Measurements from ENCODE around the gene CHD6.

CHD6 gene

DNA sequence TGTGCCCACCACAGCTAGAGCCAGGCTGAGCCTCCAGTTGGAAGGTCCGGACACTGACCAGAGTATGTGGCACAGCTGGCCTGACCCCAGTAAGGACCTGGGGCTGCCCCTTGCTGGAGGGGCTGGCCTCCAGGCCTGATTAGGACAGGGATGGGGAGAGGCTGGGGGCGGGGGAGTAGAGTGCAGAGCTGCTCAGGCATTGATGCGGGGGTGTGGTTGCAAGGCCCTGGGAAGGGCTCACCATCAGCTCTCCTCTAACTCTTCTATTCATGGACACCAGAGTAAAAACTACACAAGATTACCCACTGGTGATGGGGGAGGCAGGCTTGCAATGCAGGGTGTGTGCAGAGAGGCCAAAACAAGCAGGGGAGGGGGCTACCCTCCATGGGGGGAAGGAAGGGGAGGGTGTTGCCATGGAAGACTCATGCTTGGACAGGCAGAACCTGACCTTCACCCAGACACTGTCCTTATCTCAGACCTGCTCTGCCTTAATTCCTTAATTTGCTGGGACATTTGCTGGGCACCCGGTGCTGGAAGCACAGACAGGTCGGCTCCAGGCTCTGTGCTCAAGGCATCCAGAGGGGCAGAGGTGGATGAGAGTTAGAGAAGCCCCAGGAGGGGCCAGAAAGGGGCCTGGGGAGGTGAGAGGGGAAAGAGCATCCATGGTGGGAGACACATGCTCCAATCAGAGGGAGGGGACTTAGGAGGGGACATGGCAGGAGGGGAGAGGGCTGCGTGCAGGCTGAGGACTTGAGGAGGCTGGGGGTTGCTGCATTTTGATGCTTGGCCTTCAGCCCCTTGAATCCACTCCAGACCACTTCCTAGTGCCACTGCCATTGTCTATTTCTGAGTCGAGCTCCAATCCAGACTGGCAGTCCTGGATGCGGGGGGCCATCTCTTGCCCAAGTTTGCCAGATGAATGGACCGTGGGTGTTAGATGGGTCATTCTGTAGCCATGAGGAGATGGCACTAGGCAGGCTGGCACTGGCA is 244.0 kb downstream of the CHD6 start:
- no peak for FAIRE-seq

DNA sequence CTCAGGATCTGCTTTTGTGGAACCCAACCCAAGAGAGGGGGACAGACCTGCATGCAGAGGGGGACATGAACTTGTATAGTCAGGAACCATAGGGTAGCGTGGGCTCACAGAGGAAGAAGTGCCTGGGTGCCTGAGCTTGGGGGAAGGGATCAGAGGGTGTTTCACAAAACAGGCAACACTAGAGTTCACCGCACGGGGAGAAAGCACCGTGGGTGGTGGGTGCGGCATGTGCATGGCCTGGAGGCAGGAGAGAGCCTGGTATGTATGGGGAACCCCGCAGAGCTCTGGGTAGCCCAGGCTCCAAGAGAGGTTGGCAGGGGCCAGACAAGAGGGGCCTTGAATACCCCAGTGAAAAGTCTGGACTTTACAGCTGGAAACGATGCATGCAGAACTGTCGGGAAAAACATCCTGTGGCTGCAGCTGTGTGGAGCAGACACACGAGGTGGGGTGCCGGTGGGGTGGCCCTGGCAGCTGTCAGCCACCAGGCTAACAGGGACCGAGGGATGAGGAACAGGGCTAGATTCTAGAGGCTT is 244.9 kb downstream of the CHD6 start:
- DNase-seq (ENCODE audit: low spot score), result no peak

More for the DNA sequence above, 244.0 kb downstream of the CHD6 start:
- no peak for DNase-seq (ENCODE audit: low spot score)

DNA sequence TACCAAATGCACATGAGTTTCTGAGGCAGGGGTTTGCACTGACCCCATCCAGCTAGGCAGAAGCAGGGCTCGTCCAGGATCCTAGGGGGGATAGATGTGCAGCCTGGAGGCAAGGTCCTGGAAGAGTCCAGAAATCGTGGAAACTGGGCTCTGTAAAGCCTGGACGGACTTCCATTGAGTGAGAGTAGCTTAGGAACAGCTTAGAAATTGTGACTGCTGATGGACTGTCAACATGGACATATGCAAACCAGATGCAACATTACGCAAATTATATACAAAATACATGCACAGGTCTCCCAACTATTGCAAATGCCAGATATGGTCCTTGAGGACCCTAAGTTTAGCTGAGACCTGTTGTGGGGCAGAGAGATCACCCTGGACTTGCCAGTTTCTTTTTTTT is 246.8 kb downstream of the CHD6 start:
- FAIRE-seq, result no peak
- no peak for DNase-seq (ENCODE audit: low spot score)

More for the DNA sequence above, 244.9 kb downstream of the CHD6 start:
- no peak for FAIRE-seq

DNA sequence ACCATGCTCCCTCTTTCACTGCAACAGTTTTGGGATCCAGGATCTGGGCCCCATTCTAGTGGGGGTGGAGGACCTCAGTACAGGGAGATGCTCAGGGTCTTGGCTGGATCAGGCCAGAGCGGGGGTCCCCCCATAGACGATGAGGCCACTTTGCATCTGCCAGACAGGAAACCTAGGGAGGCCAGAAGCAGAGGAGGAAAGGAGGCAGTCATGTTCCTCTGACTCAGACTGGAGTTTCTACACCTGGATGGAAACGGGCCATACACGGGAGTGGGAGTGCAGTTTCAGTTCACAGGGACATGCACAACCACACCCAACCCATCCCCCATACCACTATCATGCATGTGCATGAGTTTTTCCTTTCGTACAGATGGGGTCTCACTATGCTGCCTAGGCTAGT is 248.0 kb downstream of the CHD6 start:
- DNase-seq (ENCODE audit: low spot score) (no peak), FAIRE-seq (no peak)

DNA sequence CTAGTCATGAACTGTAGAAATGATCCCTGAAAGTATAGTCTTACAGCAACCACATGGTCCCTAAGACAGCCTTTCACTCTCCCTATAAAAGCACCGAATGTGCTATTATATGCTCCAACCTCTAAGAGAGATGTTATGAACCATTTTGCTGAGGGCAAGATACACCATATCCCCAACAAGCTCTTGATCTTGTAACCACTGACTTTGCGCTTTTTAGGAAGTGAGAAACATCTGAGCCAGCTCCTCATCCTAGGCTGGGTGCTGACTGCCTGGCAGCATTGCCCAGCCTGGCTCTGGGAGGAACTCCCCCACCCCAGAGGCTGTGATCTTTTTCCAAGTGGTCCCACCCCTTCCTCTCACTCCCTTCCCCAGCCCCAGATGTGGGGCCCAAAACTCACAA is 248.5 kb downstream of the CHD6 start:
- DNase-seq (ENCODE audit: low spot score) (no peak), FAIRE-seq (no peak)

DNA sequence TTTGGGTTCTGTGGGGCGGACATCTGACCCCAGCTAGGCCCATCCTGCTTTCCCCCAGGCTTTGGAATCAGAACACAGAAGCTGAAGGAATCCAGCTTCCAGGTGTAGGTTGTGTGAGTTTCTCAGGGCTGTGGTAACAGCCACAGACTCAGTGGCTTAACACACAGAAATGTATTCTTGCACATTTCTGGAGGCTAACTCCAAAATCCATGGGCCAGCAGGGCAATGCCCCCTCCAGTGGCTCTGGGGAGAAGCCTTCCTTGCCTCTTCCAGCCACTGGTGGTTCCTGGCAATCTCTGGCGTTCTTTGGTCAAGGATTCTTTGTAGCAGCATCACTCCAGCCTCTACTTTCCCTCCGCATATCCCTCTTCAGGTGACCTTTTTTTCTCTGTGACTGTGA is 250.2 kb downstream of the CHD6 start:
- no peak for FAIRE-seq
- no peak for DNase-seq (ENCODE audit: low spot score)

DNA sequence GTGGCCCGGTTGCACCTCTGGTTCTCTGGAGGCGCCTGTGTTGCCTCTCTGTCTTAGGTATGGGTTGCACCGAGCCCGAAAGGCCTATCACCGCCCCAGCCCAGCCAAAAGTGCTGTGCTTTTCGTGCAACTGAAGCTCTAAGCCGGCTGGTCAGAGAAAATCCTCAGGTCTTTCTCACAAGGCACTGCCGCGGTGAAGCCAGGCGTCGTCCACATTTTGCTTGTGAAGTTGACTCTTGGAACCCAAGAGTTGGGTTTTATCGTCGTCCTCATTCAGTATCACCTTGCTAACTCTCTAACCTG is 250.8 kb downstream of the CHD6 start:
- no peak for DNase-seq (ENCODE audit: low spot score)
- FAIRE-seq, result no peak

DNA sequence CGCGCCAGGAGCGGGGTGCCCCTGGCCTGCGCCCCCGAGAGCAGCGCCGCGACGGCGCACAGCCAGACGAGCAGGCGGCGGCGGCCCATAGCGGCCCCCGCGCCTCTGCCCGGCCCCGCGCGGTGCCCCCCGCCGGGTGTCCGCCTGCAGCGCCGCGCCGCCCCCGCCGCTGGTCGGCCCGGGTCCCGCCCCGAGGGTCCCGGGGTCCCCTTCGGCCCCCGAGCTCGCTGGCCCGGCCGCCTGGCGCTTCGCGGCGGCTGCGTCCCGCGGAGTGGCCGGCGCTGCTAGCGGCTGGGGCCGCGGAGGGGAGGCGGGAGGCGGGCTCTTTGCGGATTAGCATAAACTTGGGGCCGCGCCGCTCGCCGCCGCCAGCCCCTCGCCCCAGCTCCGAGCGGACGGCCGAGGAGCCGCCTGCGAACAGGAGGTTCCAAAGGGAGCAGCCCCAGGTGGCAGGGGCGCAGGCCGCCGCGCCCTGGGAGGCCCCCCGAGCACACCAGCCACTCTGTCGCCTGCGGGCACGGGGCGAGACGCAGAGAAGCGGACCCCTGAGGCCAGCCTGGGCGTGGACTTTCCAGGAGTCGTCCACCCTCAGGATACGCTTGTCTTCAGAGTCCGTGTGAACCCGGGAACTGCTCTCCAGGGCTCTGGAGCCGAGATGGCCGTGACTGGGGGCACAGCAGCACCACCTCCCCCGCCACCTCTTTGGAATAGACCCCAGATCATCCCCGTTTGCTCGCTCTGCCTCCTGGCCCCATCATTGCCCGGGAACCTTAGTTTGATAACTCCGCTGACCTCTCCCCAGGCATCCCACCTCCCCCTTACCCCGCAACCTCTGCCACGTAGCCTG is 251.4 kb downstream of the CHD6 start, which contains the start of gene EMILIN3:
Gene EMILIN3 (minus strand): TSS at position 273 of the 847 bp plus-strand sequence. CDS start 184 bp downstream, at position 89.
- no peak for FAIRE-seq
- no peak for DNase-seq (ENCODE audit: low spot score)

DNA sequence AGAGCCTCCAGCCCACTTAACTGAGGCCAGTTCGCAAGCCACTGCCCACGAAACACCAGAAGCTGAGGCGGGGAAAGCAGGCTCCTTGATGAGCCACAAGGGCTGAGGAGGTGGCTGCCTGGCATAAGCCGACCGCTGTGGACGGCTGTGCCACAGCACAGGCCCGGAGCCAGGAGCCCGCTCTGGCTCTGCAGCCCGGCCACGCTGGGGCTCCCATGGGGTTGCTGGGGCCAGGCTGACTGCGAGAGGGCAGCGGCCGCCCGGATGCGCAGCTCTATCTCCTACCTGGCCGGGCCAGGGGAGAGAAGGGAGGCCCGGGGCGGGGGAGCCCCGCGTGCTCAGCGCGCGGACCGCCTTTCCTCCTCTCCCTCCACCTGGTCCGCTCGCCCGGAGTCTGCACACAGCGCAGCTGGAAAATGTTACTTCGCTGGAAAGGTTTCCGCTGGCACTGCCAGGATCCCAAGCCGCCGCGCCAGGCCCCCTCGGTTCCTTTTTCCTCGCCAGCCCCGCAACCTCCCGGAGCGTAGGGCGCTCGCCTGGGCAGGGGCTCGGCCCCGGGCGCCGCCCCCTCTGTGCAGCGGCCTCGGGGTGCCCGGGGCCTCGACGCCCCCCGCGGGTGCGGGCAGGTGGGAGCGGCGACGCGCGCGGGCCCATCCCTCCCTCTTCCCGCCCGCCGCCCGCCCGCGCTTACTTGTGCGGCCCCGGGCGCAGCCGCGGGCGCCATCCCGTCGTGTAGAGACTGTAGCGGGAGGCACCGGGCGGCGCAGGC is 252.2 kb downstream of the CHD6 start:
- FAIRE-seq, result no peak
- no peak for DNase-seq (ENCODE audit: low spot score)

DNA sequence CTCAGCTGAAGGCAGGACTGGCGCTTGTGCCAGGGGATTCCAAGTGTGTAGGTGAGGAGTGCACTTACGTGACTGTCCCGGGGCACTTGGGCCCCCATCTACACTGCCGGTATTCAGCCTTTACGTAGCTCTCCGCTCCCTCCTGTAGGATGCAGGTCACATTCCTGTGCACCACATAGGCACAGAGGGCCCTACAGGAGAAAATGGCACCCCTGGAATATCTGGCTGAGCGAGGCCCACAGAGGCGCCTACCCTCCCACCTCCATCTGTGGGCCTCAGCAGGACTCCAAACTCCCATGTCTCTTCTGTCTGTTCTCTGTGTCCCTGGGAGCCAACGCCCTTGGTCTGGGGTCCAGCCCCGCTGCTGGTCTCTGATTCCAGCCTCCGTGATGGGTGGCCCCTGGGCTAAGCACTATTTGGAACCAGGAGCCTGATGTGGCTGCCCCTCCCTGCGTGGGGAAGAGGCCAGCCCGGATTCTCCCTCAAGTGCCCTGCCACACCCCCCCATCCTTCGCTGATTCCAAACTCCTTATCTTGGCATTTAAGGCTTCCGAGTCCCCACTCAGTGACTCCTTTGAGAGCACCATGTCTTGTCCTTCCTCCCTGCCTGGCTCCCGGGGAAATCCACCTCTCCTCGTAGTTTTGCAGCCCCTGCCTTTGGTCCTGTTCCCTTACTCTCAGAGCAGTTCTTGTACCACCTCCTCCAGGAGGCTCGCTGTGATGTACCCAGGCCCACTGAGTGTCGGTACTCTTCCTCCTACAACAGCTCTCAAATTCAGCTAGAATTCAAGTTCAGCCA is 253.0 kb downstream of the CHD6 start:
- FAIRE-seq, result no peak
- no peak for DNase-seq (ENCODE audit: low spot score)

DNA sequence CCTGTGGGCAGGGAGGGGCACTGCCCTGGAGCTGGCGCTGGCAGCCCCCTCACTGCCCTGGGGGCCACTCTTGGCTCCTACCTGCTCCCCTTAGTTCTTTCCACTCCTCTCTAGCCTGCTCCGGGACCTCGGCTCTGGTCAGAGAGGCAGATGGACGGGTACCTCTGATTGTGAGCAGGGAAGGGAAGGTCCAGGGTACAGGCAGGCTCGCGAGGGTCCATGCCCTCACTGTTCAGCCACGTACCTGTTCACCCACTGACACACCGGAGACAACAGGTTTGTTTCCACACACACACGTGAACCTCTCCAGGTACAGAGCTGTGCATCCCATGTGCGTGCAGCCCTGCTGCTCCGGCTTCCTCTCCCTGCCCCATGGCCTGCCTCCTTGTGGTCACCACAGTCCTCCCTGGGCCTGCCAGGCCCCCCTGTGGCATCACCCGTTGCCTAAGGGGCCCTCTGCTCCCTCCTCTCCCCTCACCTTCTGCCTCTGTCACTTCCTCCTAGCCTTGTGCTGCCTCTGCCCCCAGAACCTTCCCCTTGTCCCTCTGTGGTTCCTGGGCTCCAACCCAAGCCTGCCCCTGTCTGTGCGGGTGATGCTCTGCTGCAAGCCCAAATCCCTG is 253.8 kb downstream of the CHD6 start:
- no peak for DNase-seq (ENCODE audit: low spot score)

DNA sequence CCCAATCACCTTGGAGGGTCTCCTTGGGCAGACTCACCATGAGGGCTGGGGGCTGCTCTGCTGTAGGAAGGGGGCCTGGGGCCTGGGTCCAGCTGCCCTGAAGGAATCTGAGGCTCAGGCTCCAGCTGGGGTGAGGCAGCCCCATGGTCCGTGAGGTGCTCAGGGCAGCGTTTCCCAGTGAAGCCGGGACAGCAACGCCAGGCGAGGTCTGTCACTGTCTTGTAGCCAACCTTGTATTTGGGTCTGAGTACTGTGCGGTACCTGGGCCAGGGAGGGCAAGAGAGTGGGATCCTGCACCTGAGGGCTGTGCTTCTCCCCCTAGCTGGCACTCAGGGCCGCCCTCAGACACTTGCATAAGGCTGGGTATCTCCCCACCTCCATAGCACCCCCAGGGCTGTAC is 254.6 kb downstream of the CHD6 start:
- FAIRE-seq (no peak), DNase-seq (ENCODE audit: low spot score) (no peak)

More for the DNA sequence above, 253.8 kb downstream of the CHD6 start:
- no peak for FAIRE-seq

DNA sequence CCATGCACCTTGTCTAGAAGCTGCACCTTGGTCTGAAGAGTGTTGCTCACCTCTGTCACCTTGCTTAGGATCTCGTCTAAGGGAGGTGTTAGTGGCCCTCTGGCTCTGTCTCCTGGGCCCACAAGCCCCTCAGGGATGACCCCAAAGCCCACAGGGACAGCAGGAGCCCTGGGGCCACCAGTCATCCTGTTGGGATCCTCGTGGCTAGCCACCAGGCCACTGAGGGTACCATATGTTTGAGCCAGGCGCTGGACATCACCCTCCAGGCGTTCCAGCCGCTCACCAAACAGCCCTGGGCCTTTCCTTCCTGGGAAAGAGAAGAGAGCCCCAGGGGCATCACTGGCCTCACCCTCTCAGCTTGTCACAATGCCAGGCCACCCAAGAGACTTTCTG is 255.4 kb downstream of the CHD6 start:
- FAIRE-seq, result no peak
- DNase-seq (ENCODE audit: low spot score), result no peak

DNA sequence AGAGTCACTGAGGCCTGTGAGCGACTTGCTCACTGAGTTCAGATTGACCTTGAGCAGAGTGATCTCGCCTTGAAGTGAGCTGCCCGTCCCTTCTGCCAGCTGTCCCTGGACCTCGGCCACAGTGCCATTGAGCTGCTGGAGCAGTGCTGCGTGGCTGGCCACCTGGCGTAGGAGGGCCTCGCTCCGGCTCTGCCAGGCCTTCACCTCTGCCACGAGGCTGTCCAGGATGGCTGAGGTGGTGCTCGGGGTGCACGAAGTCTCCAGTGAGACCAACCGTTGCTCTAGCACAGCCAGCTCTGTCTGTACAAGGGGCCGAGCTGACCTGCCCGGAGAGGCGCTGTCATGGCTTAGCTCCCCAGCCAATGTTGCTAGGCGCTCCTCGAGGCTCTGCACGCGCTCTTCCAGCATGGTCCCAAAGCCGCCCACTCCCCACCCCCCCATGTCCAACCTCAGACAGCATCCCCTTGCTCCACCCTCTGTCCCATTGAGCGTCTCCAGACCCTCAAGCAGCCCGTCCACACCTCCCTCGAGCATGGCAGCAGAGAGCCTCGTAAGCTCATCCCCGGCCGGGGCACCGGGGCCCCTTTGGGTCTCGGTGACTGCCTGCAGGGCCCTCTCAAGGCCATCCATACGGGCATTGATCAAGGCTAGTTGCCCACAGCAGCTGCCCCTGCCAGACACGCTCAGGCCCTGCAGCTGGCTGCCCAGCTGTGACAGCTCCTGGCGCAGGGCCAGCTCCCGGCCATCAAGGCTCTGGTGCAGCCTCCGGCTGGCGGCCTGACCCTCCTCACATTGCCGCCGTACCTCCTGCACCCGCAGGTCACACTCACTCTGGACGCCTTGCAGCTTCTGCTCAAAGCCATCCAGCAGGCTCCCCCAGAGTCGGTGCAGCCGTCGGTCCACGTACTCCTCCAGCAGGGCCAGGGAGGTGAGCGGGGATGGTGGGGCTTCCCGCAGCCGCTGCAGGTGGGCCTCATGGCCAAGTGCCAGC is 256.1 kb downstream of the CHD6 start:
- DNase-seq (ENCODE audit: low spot score) (no peak), FAIRE-seq (no peak)

DNA sequence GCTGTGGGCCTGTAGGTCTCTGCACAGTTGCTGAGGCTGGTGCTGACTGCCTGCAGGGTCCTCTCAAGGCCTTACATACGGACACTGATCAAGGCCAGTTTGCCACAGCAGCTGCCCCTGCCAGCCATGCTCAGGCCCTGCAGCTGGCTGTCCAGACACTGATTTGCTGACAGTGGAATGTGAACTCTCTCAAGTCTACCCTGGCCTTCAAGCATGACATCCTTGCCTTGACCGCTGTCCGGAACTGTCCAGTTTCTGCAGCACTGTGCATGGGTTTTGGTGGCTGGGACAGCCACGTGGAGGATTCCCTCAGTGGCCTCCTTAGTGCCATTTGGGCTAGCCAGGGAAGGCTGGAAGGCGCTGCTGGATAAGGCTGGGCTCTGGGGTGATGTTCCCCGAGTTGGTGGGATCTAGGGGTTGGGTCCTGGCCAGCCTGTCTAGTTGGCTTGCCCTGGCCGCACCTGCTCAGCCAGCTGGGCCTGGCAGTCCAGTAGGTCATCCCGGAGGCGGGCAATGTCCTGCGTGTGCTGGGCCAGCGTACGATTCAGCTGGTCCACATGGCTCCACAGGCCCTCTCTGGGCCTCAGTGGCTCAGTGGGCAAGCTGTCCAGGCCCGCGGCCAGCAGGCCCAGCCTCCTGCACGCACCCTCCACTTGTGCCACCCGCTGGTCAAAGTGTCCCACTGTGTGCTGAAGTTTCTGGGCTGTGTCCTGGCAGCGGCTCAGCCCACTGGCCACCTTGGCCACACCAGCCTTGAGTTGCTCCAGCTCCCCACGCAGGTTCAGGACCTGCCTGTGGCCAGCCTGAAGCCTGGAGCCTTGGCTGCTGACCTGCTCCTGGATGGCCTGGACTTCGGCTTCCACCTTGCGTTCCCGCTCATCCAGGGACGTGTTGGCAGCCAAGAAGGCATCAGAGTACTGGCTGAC is 257.1 kb downstream of the CHD6 start:
- DNase-seq (ENCODE audit: low spot score) (no peak), FAIRE-seq (no peak)

DNA sequence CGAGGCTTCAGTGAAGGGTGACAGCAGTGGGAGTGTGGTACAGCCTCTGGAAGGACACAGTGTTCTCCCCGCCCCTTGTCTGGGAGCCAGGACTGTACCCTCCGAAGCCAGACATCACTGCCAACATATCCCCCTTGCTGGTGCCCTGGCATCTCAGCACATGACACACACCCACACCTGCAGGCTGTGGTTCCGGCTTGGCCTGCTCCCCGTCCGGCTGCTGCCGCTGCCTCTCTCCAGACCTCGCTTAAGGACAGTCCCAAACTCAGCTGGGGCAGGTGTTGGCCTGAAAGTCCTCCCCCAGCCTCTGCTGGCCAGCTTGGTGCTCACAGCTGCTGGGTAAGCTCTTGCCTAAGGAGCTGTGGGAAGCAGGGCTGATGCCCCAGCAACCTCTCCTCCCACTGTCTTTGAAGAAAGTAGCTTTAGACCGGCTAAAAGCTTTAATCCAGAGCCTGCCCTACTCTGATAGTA is 258.6 kb downstream of the CHD6 start:
- DNase-seq (ENCODE audit: low spot score), result no peak
- peak; percentile 58 for FAIRE-seq

DNA sequence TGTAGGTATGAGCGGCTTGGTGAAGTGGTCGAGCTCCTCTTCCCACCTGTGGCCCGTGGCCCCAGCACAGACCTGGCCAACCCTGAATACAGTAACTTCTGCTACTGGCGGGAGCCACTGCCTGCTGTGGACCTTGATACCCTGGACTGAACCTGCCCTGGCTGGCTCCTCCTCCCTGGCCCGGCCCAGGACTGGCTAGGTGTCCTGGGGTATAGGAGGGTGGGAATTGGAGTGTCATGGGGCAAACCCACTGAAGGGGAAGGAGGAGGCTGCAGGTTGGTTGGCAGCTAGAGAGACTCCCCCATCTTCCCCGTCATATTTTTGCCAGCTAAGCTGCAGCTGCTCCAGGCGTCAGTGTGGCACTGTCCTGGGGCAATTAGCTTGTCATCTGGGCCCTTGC is 259.5 kb downstream of the CHD6 start:
- FAIRE-seq, result no peak

DNA sequence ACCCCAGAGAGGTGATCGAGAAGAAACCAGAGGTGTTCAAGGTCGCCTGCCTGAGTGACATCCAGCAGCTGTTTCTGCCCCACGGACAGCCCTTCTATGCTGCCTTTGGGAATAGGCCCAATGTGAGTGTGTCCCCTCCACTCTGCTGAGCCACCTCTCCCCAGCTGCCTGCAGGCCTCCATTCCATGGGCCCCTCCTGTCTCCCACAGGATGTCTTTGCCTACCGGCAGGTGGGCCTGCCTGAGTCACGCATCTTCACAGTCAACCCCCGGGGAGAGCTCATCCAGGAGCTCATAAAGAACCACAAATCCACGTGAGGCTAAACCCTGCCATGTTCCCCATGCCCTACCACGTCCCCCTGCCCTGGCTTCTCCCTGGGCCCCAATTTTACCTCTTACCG is 259.9 kb downstream of the CHD6 start:
- no peak for FAIRE-seq
- DNase-seq (ENCODE audit: low spot score), result no peak

More for the DNA sequence above, 259.5 kb downstream of the CHD6 start:
- DNase-seq (ENCODE audit: low spot score), result no peak

Measured in urothelium cell line (cell line).